Mesothelial cell of epicardium (in vitro differentiated cells): ENCODE data around the gene EPS8. TPM values are rescaled to one million over a fixed set of nuclear protein-coding genes. Genes with fewer than 3 reads are reported as not detected.

Source experiments
- DNase-seq, 2 experiments: peaks; one replicate each; pipeline ENCODE4 v3.0.0; 2021; ENCODE audit warnings: low spot score in 2 of 2; ENCODE audit not compliant: unreplicated experiment in 2 of 2
- H3K27ac Mint-ChIP-seq: 2 replicates; pipeline ENCODE4 v1.8.0; 2021; ENCODE audit warnings: mixed read lengths
- H3K27me3 Mint-ChIP-seq: 2 replicates; pipeline ENCODE4 v1.8.0; 2021; ENCODE audit warnings: low read depth, mixed read lengths
- H3K36me3 Mint-ChIP-seq: 2 replicates; pipeline ENCODE4 v1.8.0; 2021; ENCODE audit warnings: mixed read lengths
- H3K4me1 Mint-ChIP-seq: 2 replicates; pipeline ENCODE4 v1.8.0; 2021; ENCODE audit warnings: mixed read lengths
- H3K4me3 Mint-ChIP-seq: 2 replicates; pipeline ENCODE4 v1.8.0; 2021; ENCODE audit warnings: mild to moderate bottlenecking, moderate library complexity, mixed read lengths
- H3K9me3 Mint-ChIP-seq: 2 replicates; pipeline ENCODE4 v1.8.0; 2021; ENCODE audit warnings: mixed read lengths
- CTCF ChIP-seq: fragments of 200-600 bp; sonication (generic); IDR thresholded peaks from one replicate; pipeline ENCODE4 v1.5.0; 2021; ENCODE audit warnings: antibody characterized with exemption; ENCODE audit not compliant: unreplicated experiment
- total RNA-seq: library from RNA; stranded (reverse); gene quantifications from 3 replicates; pipeline ENCODE4 v1.2.1, GENCODE V29; 2021

EPS8 gene
- total RNA-seq, 1 donor from 2014 or later = 24.8 TPM

GRCh38 chr12:15636060-15636890, 152.9 kb downstream of the EPS8 start:
- no peak overlapping the region for H3K4me3 Mint-ChIP-seq

GRCh38 chr12:15634010-15634683, 155.0 kb downstream of the EPS8 start:
- TF ChIP-seq CTCF = no peak
- no peak for DNase-seq
- Mint-ChIP-seq H3K27me3 (no peaks in the 10 kb centered on the region), H3K4me3 (no peak overlapping the region), H3K27ac (no peak overlapping the region), H3K36me3 (peaks cover 3% of the 10 kb centered on the region), H3K9me3 (no peaks in the 10 kb centered on the region), H3K4me1 (peaks cover 28% of the 10 kb centered on the region)

More at GRCh38 chr12:15636060-15636890, 152.9 kb downstream of the EPS8 start:
- Mint-ChIP-seq H3K27ac (no peak overlapping the region), H3K9me3 (no peaks in the 10 kb centered on the region), H3K36me3 (peaks cover 12% of the 10 kb centered on the region), H3K4me1 (peaks cover 13% of the 10 kb centered on the region), H3K27me3 (no peaks in the 10 kb centered on the region)
- no peak for DNase-seq
- TF ChIP-seq CTCF = no peak

GRCh38 chr12:15633201-15633600, 156.0 kb downstream of the EPS8 start:
- DNase-seq = no peak
- H3K4me1 Mint-ChIP-seq = peaks cover 31% of the 10 kb centered on the region
- H3K27ac Mint-ChIP-seq = no peak overlapping the region
- no peaks in the 10 kb centered on the region for H3K9me3 Mint-ChIP-seq
- H3K36me3 Mint-ChIP-seq = peaks cover 3% of the 10 kb centered on the region
- H3K27me3 Mint-ChIP-seq = no peaks in the 10 kb centered on the region
- TF ChIP-seq CTCF = no peak
- H3K4me3 Mint-ChIP-seq = no peak overlapping the region

GRCh38 chr12:15632708-15633107, 156.5 kb downstream of the EPS8 start:
- TF ChIP-seq CTCF = no peak
- no peak for DNase-seq
- Mint-ChIP-seq H3K9me3 (no peaks in the 10 kb centered on the region), H3K27me3 (no peaks in the 10 kb centered on the region), H3K36me3 (peaks cover 3% of the 10 kb centered on the region), H3K4me1 (peaks cover 34% of the 10 kb centered on the region), H3K27ac (no peak overlapping the region), H3K4me3 (no peak overlapping the region)

- TF ChIP-seq CTCF = no peak
- Mint-ChIP-seq H3K4me3 (no peak overlapping the region), H3K27me3 (no peaks in the 10 kb centered on the region), H3K27ac (no peak overlapping the region), H3K4me1 (peaks cover 38% of the 10 kb centered on the region), H3K9me3 (no peaks in the 10 kb centered on the region), H3K36me3 (peaks cover 5% of the 10 kb centered on the region)
- no peak for DNase-seq
Observed at GRCh38 chr12:15631007-15631715, 158.0 kb downstream of the EPS8 start.
